SK-N-SH (cell line): ENCODE measurements around the gene UNC93B1. TPM values are rescaled to one million over a fixed set of nuclear protein-coding genes. Genes with fewer than 3 reads are reported as not detected.

Source experiments
- CTCF ChIA-PET: fragments of 300-600, 350-600 bp; formaldehyde crosslinking; extraction: SDS; loops from one replicate; lab custom pipeline; 2021; lab: Yijun Ruan, JAX
- POLR2A ChIA-PET: fragments of 350-600 bp; sonication (Branson Sonifier 250); formaldehyde crosslinking; extraction: SDS; loops from one replicate; lab custom pipeline; 2020; ENCODE audit warnings: antibody characterized with exemption, inconsistent platforms; lab: Yijun Ruan, JAX
- DNase-seq: peaks from one replicate; pipeline ENCODE4 v3.0.0; 2012
- H2AFZ ChIP-seq: fragments of 200-600 bp; sonication (generic); 2 replicates; pipeline ENCODE4 v1.8.1; 2016; ENCODE audit warnings: antibody characterized with exemption, mild to moderate bottlenecking, low read depth
- H3F3A ChIP-seq: fragments of 200-600 bp; sonication (generic); replicated peaks from 2 replicates; pipeline ENCODE3; 2016; ENCODE audit warnings: antibody characterized with exemption, mild to moderate bottlenecking; ENCODE audit not compliant: insufficient read depth
- H3K27ac ChIP-seq, 2 experiments: fragments of 200-500 bp in 1 of 2; fragments of 200-600 bp in 1 of 2; sonication (Bioruptor generic) in 1 of 2; sonication (generic), shearing (Covaris generic) in 1 of 2; 2 replicates each; pipeline versions ENCODE4 v1.5.1 to v1.6.1; 2014 to 2016; ENCODE audit warnings: low read depth in 2 of 2, inconsistent platforms in 1 of 2, low read length in 1 of 2, mild to moderate bottlenecking in 1 of 2, mixed read lengths in 1 of 2
- H3K27me3 ChIP-seq: fragments of 200-600 bp; sonication (generic), shearing (Covaris generic); 2 replicates; pipeline ENCODE4 v1.6.1; 2016; ENCODE audit warnings: mixed run types; ENCODE audit not compliant: insufficient read depth
- H3K36me3 ChIP-seq, 2 experiments: fragments of 200-500 bp in 1 of 2; fragments of 200-600 bp in 1 of 2; sonication (Bioruptor generic) in 1 of 2; sonication (generic) in 1 of 2; replicated peaks in 1 of 2; 2 replicates each; pipeline versions ENCODE3 to v1.5.1; 2014 to 2016; ENCODE audit warnings: low read length in 1 of 2, mild to moderate bottlenecking in 1 of 2; ENCODE audit not compliant: insufficient read depth in 2 of 2, control insufficient read depth in 1 of 2
- H3K4me1 ChIP-seq, 2 experiments: fragments of 200-500 bp in 1 of 2; fragments of 200-600 bp in 1 of 2; sonication (Bioruptor generic) in 1 of 2; sonication (generic), shearing (Covaris generic) in 1 of 2; 2 replicates each; pipeline versions ENCODE4 v1.5.1 to v1.6.1; 2014 to 2016; ENCODE audit warnings: low read depth in 1 of 2, low read length in 1 of 2, mixed run types in 1 of 2; ENCODE audit not compliant: insufficient read depth in 2 of 2, control insufficient read depth in 1 of 2
- H3K4me2 ChIP-seq: fragments of 200-600 bp; sonication (generic), shearing (Covaris generic); 2 replicates; pipeline ENCODE4 v1.6.1; 2017; ENCODE audit warnings: mixed run types
- H3K4me3 ChIP-seq, 2 experiments: fragments of 200-500 bp in 1 of 2; fragments of 200-600 bp in 1 of 2; sonication (Bioruptor generic) in 1 of 2; sonication (generic), shearing (Covaris generic) in 1 of 2; 2 replicates each; pipeline versions ENCODE4 v1.5.1 to v1.8.1; 2014 to 2016; ENCODE audit warnings: low read depth in 2 of 2, inconsistent platforms in 1 of 2, low read length in 1 of 2, mild to moderate bottlenecking in 1 of 2, mixed read lengths in 1 of 2, moderate library complexity in 1 of 2
- H3K79me2 ChIP-seq: fragments of 200-600 bp; sonication (generic); 2 replicates; pipeline ENCODE4 v1.8.1; 2017; ENCODE audit warnings: mild to moderate bottlenecking; ENCODE audit not compliant: insufficient read depth
- H3K9ac ChIP-seq: fragments of 200-600 bp; sonication (generic); 2 replicates; pipeline ENCODE4 v1.6.1; 2017; ENCODE audit warnings: mixed run types
- H3K9me2 ChIP-seq: fragments of 200-600 bp; sonication (generic); 2 replicates; pipeline ENCODE4 v1.6.1; 2017; ENCODE audit warnings: mixed run types
- H3K9me3 ChIP-seq: fragments of 200-600 bp; sonication (generic); 2 replicates; pipeline ENCODE4 v1.6.1; 2017; ENCODE audit warnings: mixed run types, mild to moderate bottlenecking, moderate library complexity
- H4K20me1 ChIP-seq: fragments of 200-600 bp; sonication (generic); 2 replicates; pipeline ENCODE4 v1.6.1; 2017; ENCODE audit warnings: mild to moderate bottlenecking, mixed run types; ENCODE audit not compliant: insufficient read depth
- CHD2 ChIP-seq: fragments of 150-350 bp; IDR thresholded peaks from 2 replicates; pipeline ENCODE4 v1.6.1; 2018; ENCODE audit warnings: low read length; ENCODE audit not compliant: partially characterized antibody
- CTCF ChIP-seq: fragments of 200-600 bp; sonication (generic); IDR thresholded peaks from 2 replicates; pipeline ENCODE4 v1.6.1; 2017; ENCODE audit warnings: antibody characterized with exemption, mild to moderate bottlenecking, moderate library complexity
- EZH2phosphoT487 ChIP-seq: fragments of 200-600 bp; sonication (generic); IDR thresholded peaks from 2 replicates; pipeline ENCODE4 v1.6.1; 2017; ENCODE audit warnings: low read depth, mixed run types, mild to moderate bottlenecking, antibody characterized with exemption, moderate library complexity, borderline replicate concordance
- FOSL2 ChIP-seq: IDR thresholded peaks from 2 replicates; pipeline ENCODE4 v1.4.0; 2012; ENCODE audit warnings: low read depth, mild to moderate bottlenecking, moderate library complexity, borderline replicate concordance
- FOXJ3 ChIP-seq: sonication (generic); formaldehyde crosslinking; IDR thresholded peaks from 2 replicates; pipeline ENCODE4 v1.5.1; 2020; ENCODE audit warnings: mild to moderate bottlenecking, missing genetic modification reagents
- GABPA ChIP-seq: IDR thresholded peaks from 2 replicates; pipeline ENCODE4 v1.4.0; 2012; ENCODE audit warnings: low read depth, mild to moderate bottlenecking
- GATA2 ChIP-seq: sonication (generic); formaldehyde crosslinking; IDR thresholded peaks from 2 replicates; pipeline ENCODE4 v1.5.0; 2020; ENCODE audit warnings: mild to moderate bottlenecking, missing genetic modification reagents
- NFIC ChIP-seq: IDR thresholded peaks from 2 replicates; pipeline ENCODE4 v1.4.0; 2012; ENCODE audit warnings: borderline replicate concordance
- PBX3 ChIP-seq: IDR thresholded peaks from 2 replicates; pipeline ENCODE4; 2012
- RCOR1 ChIP-seq: fragments of 150-350 bp; IDR thresholded peaks from 2 replicates; pipeline ENCODE4 v1.6.1; 2017; ENCODE audit warnings: antibody characterized with exemption, low read length
- RFX5 ChIP-seq: IDR thresholded peaks from 2 replicates; pipeline ENCODE4 v1.6.1; 2012; ENCODE audit warnings: mild to moderate bottlenecking, improper control_type of control experiment, low read length
- SIN3A ChIP-seq: IDR thresholded peaks from 2 replicates; pipeline ENCODE4 v1.6.1; 2012; ENCODE audit warnings: low read depth, mild to moderate bottlenecking, low read length, moderate library complexity, borderline replicate concordance
- TAF1 ChIP-seq: IDR thresholded peaks from 2 replicates; pipeline ENCODE4 v1.6.1; 2012; ENCODE audit warnings: low read depth, mild to moderate bottlenecking, low read length, moderate library complexity, borderline replicate concordance
- TCF12 ChIP-seq: IDR thresholded peaks from 2 replicates; pipeline ENCODE4 v1.4.0; 2012
- YY1 ChIP-seq: IDR thresholded peaks from 2 replicates; pipeline ENCODE4 v1.4.0; 2012; ENCODE audit warnings: low read depth, mild to moderate bottlenecking
- WGBS: methylation state at CpG from one replicate; pipeline ENCODE4 v1.1.6; 2017; ENCODE audit warnings: low lambda C conversion rate; 5-methylcytosine and 5-hydroxymethylcytosine counted together
- polyA plus RNA-seq, 3 experiments: library from polyadenylated mRNA; depleted of rRNA; stranded (reverse); fragments of >200 nt; gene quantifications; 2 replicates each; pipeline ENCODE4 v1.2.3, GENCODE V29; 2012
- TF ChIP-seq, protein P1 (sequence below): IDR thresholded peaks from 2 replicates; pipeline ENCODE4 v1.4.0; 2012; ENCODE audit warnings: low read depth

Gene UNC93B1
- polyA plus RNA-seq, 1 of the 3 experiments (the other 2 are of a cell fraction), result 28.9 TPM

- peaks cover 34 to 43% of the 10 kb centered on the region in 2 experiments; a peak in 3 of 4 replicates for H3K4me1 ChIP-seq
These were observed 11.1 kb upstream of the UNC93B1 start for GRCh38 chr11:68014947-68015447.

GRCh38 chr11:68014157-68014946 is 10.5 kb upstream of the UNC93B1 start:
- Histone ChIP-seq H3K27me3 (no peaks in the 10 kb centered on the region), H2AFZ (no peak overlapping the region), H3K9me3 (no peaks in the 10 kb centered on the region), H3K4me1 (peaks cover 39 to 44% of the 10 kb centered on the region in 2 experiments; a peak in 3 of 4 replicates), H3K4me2 (peak overlapping the region; percentile 64), H4K20me1 (no peaks in the 10 kb centered on the region), H3K4me3 (no peak overlapping the region), H3K79me2 (peaks cover 18% of the 10 kb centered on the region), H3K9ac (peak overlapping the region; percentile 76), H3K27ac (peak overlapping the region; percentile 80 to 96; a peak in 3 of 4 replicates), H3K36me3 (no peaks in the 10 kb centered on the region), H3K9me2 (no peaks in the 10 kb centered on the region), H3F3A (peaks cover 15% of the 10 kb centered on the region)
- no peak for DNase-seq
- WGBS, result 32% methylated on average over 13 of the region's 16 CpGs
- CTCF ChIA-PET, result interaction anchor here (0.9 to 1.4 kb wide), 4 partner anchors 82 to 197 kb away, joined by 3 read pairs; no protein-coding TSS in a partner anchor
- 0 out of 2 replicates have a peak, but pooled peaks have one; percentile 14 for TF ChIP-seq TCF12
- peak; percentile 31; the same call in 1 of the 2 replicates for TF ChIP-seq NFIC
- TF ChIP-seq CHD2, result no peak
- TF ChIP-seq CTCF, result no peak
- no peak for TF ChIP-seq TAF1
- no peak for TF ChIP-seq FOXJ3
- TF ChIP-seq, protein P1, sequence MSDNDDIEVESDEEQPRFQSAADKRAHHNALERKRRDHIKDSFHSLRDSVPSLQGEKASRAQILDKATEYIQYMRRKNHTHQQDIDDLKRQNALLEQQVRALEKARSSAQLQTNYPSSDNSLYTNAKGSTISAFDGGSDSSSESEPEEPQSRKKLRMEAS, result peak; percentile 21; the same call in 1 of the 2 replicates
- TF ChIP-seq RCOR1, result no peak
- peak; percentile 16; the same call in 1 of the 2 replicates for TF ChIP-seq PBX3
- no peak for TF ChIP-seq GATA2 (CRISPR knock-in tag)
- TF ChIP-seq FOSL2, result peak; percentile 43; the same call in 1 of the 2 replicates
- TF ChIP-seq EZH2phosphoT487, result no peak
- TF ChIP-seq YY1, result no peak
- no peak for TF ChIP-seq SIN3A
- POLR2A ChIA-PET, result no interaction called here

More at GRCh38 chr11:68014947-68015447, 11.1 kb upstream of the UNC93B1 start:
- Histone ChIP-seq H4K20me1 (no peaks in the 10 kb centered on the region), H3K36me3 (no peaks in the 10 kb centered on the region), H3K9me3 (no peaks in the 10 kb centered on the region), H3K27ac (peak overlapping the region in 1 of 2 experiments; percentile 96; a peak in 2 of 4 replicates), H3K4me3 (no peak overlapping the region), H3K9ac (peak overlapping the region; percentile 76), H3F3A (peaks cover 13% of the 10 kb centered on the region), H3K27me3 (no peaks in the 10 kb centered on the region), H2AFZ (no peak overlapping the region), H3K79me2 (peaks cover 18% of the 10 kb centered on the region), H3K9me2 (no peaks in the 10 kb centered on the region), H3K4me2 (peak overlapping the region; percentile 64)
- ChIA-PET CTCF (interaction anchor here (0.9 to 1.1 kb wide), 3 partner anchors 81 to 196 kb away, joined by 3 read pairs; no protein-coding TSS in a partner anchor), POLR2A (no interaction called here)
- TF ChIP-seq FOSL2, result no peak
- TF ChIP-seq GABPA, result no peak
- no peak for TF ChIP-seq PBX3
- no peak for TF ChIP-seq RFX5
- TF ChIP-seq YY1, result no peak
- 100% methylated on average over 3 of the region's 19 CpGs for WGBS
- DNase-seq, result no peak
